Activated CD4-positive, alpha-beta T cell treated with anti-CD3 and anti-CD28 coated beads, Interleukin-2, amount 50 U/mL, for 24 hours (primary cell): ENCODE data around the gene GNB5.
A peak's percentile ranks its signal among the peaks of the same experiment; 100 is the strongest.

ENCODE experiments used
- DNase-seq, 2 donors: peaks; one replicate each; pipeline ENCODE4 v3.0.0-alpha.2; 2020; ENCODE audit warnings: low read depth in 1 of 2, low spot score in 1 of 2

The GNB5 gene

GRCh38 chr15:52144656-52145178 is 46.5 kb downstream of the GNB5 start:
- DNase-seq: no peak

DNA sequence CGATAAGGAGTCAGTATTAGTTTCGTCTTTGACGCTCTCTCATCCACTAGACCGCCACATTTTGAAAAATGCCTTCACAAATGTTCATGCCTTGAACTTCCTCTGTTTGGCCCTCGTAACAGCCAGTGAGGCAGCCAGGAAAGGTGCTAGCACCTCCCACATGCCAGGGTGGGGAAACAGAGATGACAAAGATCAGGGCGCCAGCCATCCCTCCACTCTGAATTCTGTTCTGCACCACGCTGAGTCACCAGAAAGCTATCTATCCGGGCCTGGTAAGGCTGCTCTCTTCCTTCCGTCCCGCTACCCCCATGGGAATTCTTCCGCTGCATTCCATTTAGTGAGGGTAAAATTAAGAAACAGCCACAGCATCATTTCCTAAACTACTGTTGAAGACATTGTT is 47.3 kb downstream of the GNB5 start:
- DNase-seq: no peak

- DNase-seq: no peak
Observed at GRCh38 chr15:52140646-52141045, 50.5 kb downstream of the GNB5 start.

GRCh38 chr15:52139599-52140462 is 51.4 kb downstream of the GNB5 start:
- peak; percentile 41 to 49 for DNase-seq

DNA sequence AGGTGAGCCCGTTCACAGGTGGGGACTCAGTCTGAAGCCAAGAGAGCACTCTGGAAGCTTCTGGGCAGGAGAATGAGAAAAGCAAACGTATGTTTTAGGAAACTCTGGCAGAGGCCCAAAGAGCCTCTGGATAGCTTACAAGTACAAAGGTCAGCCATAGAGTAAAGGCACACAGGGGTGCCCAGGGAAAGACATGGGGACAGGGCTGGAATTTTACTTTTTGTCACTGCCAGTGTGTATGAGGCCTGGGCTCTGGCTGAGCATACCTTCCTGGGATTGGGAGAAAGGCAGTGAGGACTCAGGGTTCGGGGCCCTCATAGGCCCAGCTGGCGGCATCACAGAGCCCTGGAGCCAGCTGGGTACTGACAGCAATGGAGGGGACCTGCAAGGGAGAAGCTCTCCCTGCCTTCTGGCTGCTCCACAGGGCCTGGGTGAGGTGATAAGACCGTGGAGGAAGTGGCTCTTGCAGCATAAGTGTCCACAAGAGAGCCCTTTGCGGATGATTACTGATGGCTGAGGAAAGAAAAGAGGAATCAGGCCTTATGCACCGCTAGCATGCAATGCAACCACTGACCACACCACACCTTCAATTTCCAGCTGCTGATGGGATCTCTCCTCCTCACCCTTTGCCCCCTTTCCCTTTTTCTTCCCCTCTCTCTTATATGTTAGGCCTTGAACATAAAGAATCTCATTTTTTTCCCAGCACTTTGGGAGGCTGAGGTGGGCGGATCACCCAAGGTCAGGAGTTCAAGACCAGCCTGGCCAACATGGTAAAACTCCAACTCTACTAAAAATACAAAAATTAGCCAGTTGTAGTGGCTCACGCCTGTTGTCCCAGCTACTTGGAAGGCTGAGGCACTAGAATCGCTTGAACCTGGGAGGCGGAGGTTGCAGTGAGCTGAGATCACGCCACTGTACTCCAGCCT is 53.5 kb downstream of the GNB5 start:
- no peak for DNase-seq

DNA sequence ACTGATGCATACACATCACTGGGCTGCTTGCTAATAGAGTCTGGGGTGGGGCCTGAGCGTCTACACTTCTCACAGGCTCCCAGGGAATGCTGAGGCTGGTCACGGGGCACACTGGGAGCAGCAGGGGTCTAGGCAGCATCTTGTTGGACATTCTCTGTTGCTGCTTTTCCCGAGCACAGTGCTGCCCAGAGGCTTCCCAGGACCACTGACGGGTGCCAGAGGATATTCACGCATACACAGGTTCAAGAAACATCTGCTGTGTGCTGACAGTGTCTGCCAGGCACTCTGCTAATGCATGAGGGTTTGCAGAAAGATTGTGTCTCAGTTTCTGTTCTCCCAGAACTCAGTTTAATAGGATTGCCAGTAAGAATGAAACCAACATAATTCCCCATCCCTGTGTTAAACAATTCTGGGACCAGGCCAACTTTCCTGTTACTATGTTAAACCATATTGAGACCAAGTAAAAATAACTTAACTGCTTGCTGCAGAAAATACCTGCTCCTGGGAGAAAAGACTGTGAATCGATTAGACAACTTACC is 54.7 kb downstream of the GNB5 start:
- no peak for DNase-seq

- no peak for DNase-seq
Observed at GRCh38 chr15:52134502-52135144, 56.6 kb downstream of the GNB5 start.

GRCh38 chr15:52133510-52134220 is 57.5 kb downstream of the GNB5 start:
- no peak for DNase-seq

DNA sequence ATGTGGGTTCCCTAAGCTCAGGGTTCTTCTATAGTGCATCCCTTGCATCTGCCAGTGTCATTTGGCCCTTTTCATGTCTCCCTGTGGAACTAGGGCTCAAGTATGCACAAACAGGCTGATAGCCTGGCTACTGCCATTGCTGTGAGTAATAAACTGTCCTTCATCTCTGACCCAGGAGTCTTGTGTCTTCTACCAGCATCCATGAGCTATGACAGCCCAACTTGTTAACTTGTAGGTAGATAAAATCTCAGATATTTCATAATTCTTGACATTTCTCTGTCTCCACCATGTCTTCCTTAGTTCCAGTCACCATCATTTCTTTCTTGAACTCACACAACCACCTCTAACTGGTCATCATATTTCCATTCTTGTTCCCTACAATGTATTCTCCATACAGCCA is 59.1 kb downstream of the GNB5 start:
- no peak for DNase-seq

- no peak for DNase-seq
Observed at GRCh38 chr15:52128568-52128967, 62.6 kb downstream of the GNB5 start.

GRCh38 chr15:52124270-52124880 is 66.8 kb downstream of the GNB5 start:
- no peak for DNase-seq

DNA sequence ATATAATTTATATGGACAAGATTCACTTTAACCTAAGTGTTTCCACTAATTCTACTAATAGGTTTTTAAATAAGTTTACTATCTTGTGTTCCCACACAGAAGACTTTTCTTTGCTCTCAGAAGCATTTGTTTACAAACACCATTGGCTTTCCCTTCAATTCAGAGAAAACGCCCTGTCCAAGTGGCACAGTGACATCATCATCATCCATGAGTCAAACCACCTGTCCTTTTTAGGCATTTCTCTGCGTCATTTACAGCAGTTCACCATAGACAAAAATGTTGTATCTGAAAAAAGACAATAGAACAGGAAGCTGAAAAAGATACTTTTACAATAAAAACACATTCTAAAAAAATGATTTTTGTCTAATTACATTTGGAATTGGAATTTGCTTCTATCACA is 69.3 kb downstream of the GNB5 start:
- DNase-seq: no peak

DNA sequence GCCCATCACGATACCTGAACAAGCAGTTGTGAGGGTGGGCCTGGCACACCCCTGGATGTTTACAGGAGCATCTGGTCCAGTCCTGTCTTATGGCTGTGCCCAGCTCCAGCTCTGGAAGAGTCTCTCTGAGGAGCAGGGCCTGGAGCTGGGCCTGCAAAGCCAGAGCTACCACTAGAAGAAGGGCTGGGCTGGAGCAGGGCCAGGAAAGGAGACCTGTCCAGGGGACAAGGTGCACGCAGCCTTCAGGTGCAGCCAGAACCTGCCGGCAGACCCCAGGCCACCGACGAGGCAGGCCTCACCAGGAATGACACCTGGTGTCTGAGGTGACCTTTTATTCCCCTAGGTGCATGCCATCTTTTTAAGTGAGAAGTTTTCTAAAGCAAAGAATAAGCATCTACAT is 70.2 kb downstream of the GNB5 start:
- no peak for DNase-seq

GRCh38 chr15:52120488-52120887 is 70.7 kb downstream of the GNB5 start:
- no peak for DNase-seq

DNA sequence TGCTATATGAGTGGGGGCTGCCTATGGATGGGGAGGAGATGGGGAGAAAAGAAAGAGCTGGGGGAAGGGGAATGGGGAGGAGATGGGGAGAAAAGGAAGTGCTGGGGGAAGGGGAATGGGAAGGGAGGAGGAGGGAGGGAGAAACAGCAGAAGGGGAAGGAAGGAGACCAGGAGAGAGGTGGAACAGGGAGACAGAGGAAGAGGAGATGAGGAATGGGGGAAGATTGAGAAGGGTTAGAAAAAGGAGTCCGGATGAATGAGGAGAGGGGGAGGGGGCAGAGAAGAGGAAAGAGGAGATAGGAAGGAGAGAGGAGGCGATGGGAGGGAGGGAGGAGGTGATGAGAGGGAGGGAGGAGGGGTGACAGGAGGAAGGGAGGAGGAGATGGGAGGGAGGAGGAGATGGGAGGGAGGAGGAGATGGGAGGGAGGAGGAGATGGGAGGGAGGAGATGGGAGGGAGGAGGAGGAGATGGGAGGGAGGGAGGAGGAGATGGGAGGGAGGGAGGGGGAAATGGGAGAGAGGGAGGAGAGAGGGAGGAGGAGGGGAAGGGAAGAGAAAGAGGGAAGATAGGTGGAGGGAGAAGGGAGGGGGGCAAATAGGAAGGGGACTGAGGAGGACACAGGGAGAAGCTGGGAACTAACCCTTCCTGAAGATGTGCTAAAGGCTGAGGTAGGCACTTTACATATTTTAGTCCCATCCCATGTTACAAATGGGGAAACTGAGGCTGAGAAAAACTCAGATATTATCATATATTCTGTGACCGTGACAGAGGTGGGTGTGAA is 72.0 kb downstream of the GNB5 start:
- DNase-seq: no peak

DNA sequence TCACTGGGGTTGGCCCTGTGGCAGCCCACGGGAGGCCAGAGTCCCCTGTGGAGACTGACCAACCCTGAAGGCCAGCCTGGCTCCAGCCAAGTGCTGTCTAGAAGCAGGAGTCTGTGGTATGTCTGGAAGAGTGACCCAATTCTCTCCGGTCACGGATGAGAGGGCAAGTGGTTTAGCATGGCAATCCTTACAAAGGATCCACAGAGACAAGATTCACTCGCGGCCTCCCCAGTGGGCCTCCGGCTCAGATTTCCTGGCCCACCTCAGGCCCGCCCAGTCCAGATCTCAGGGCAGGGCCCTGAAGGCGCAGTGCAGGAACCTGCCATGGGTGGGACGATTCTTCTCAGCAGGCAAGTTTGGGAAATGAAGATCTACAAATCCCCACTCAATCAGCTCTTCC is 73.6 kb downstream of the GNB5 start:
- DNase-seq: no peak

GRCh38 chr15:52115598-52116427 is 75.4 kb downstream of the GNB5 start:
- no peak for DNase-seq

- no peak for DNase-seq
Observed at GRCh38 chr15:52114261-52115055, 76.7 kb downstream of the GNB5 start.
